Omental fat pad (tissue), 4 donors: ENCODE data around the gene SORCS1. TPM values are rescaled to one million over a fixed set of nuclear protein-coding genes. Genes with fewer than 3 reads are reported as not detected.

ENCODE experiments used
- ATAC-seq: fragments of 150-250 bp; one replicate; pipeline ENCODE4 v1.9.1; 2016; ENCODE audit warnings: mild to moderate bottlenecking, moderate library complexity; ENCODE audit not compliant: low FRiP score
- DNase-seq: peaks from one replicate; pipeline ENCODE4 v3.0.0-alpha.2; 2019; ENCODE audit warnings: low spot score
- CTCF ChIP-seq, 3 donors: fragments of 450-650 bp; IDR thresholded peaks; one replicate each; pipeline ENCODE4 v1.5.1; 2016 to 2017; ENCODE audit warnings: antibody characterized with exemption in 3 of 3, mild to moderate bottlenecking in 3 of 3, moderate library complexity in 2 of 3
- total RNA-seq, 4 donors: library from RNA; depleted of rRNA; stranded (reverse); fragments of >200 nt; gene quantifications; one replicate each; pipeline ENCODE4 v1.1.0, GENCODE V29; 2016

The SORCS1 gene
- total RNA-seq, 4 donors from 2014 or later = 0.09 to 1.3 (median 0.37) TPM

- no peak for TF ChIP-seq CTCF (IDR thresholded peaks at IDR 0.05)
- ATAC-seq = no peak
- no peak for DNase-seq
These were observed 152.5 kb downstream of the SORCS1 start for GRCh38 chr10:107011992-107012391.

- ATAC-seq = no peak
- DNase-seq = no peak
- no peak for TF ChIP-seq CTCF (IDR thresholded peaks at IDR 0.05)
These were observed 153.4 kb downstream of the SORCS1 start for GRCh38 chr10:107011105-107011504.

- DNase-seq = no peak
- no peak for ATAC-seq
- TF ChIP-seq CTCF (IDR thresholded peaks at IDR 0.05) = no peak
These were observed 154.0 kb downstream of the SORCS1 start for GRCh38 chr10:107010531-107010930.

DNA sequence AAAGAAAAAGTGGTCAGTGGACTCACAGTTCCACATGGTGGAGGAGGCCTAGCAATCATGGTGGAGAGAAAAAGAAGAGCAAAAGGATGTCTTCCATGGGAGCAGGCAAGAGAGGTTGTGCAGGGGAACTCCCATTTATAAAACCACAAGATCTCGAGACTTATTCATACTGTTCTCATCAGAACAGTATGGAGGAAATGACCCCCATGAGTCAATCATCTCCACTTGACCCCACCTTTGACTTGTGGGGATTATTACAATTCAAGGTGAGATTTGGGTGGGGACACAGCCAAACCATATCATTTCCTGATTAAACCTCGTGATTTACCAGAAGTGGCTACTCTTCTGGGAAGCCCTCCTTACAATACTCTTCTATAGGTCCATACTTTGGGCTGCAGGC lies 160.1 kb downstream of the SORCS1 start:
- no peak for TF ChIP-seq CTCF (IDR thresholded peaks at IDR 0.05)
- no peak for ATAC-seq
- no peak for DNase-seq

DNA sequence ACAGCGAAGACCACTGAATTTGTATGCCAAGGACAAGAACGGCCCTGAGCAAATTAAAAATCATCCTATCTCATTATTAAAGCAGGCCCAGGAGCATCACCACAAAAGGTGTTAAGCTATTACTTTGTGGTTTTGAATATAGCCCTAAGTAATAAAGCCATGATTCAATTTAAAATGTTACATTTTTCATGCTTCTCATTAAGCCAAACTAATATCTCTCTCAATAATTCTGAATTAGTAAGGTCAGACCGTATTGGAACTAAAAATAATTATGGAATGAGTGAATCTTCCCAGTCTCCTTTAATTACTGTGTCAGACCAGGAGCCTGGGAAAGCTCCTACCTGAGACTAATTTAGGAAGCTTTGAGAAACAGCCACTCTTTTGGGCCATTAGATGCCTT lies 162.4 kb downstream of the SORCS1 start:
- DNase-seq (no peak), ATAC-seq (no peak)
- TF ChIP-seq CTCF (IDR thresholded peaks at IDR 0.05) = no peak

DNA sequence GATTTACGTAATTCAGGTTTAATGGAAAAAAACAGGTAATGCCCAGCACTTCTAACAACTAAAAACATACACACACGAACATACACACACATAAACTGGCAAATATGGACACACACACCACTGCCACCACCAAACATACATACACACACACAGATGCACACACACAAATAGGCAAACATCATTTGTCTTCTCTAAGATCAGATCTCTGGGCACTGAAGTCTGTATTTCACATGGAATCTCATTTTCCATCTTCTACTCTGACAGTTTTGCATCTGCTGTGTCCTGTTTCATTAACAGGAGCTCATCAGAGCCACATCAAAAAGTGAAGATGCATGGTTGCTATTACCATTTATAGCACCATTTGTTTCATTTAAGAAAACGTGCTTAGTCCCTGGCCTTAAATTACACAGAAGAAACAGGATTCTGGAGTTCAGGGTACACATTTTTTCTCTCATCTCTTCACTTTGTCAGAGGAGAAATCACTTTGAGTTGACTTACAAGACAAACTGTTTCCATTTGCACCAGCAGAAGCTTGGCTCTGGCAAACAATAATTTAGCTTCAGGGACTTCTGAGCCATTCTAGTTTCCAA lies 165.3 kb downstream of the SORCS1 start:
- DNase-seq (no peak), ATAC-seq (no peak)
- no peak for TF ChIP-seq CTCF (IDR thresholded peaks at IDR 0.05)

- no peak for DNase-seq
- ATAC-seq = no peak
- no peak for TF ChIP-seq CTCF (IDR thresholded peaks at IDR 0.05)
These were observed 166.8 kb downstream of the SORCS1 start for GRCh38 chr10:106997721-106998120.
